Neutrophil (primary cell): ENCODE measurements around the gene GOLGA3.

Experiments used
- H3K27ac ChIP-seq: fragments of 200-600 bp; sonication (generic); 2 replicates; pipeline ENCODE4 v1.5.1; 2016; ENCODE audit warnings: mild to moderate bottlenecking, moderate library complexity
- H3K27me3 ChIP-seq: fragments of 200-600 bp; sonication (generic); 2 replicates; pipeline ENCODE4 v1.6.0; 2016; ENCODE audit warnings: mild to moderate bottlenecking
- H3K36me3 ChIP-seq: fragments of 200-600 bp; sonication (generic); 2 replicates; pipeline ENCODE4 v1.5.1; 2017
- H3K4me1 ChIP-seq, 2 experiments: fragments of 200-600 bp in 1 of 2; sonication (generic) in 1 of 2; 1 replicate in 1 of 2; 2 replicates in 1 of 2; pipeline versions ENCODE4 v1.5.1 to v1.6.1; 2013 to 2016; ENCODE audit warnings: low read depth in 1 of 2, low read length in 1 of 2, mild to moderate bottlenecking in 1 of 2, moderate library complexity in 1 of 2; ENCODE audit not compliant: control insufficient read depth in 1 of 2, insufficient read depth in 1 of 2
- H3K4me3 ChIP-seq, 2 experiments: fragments of 200-600 bp in 1 of 2; sonication (generic) in 1 of 2; 1 replicate in 1 of 2; 2 replicates in 1 of 2; pipeline ENCODE4 v1.5.1; 2013 to 2016; ENCODE audit warnings: low read depth in 1 of 2, low read length in 1 of 2, mild to moderate bottlenecking in 1 of 2, moderate library complexity in 1 of 2
- H3K9me3 ChIP-seq: fragments of 200-600 bp; sonication (generic); 2 replicates; pipeline ENCODE4 v1.5.1; 2016
- TF ChIP-seq, protein P1 (sequence below): fragments of 200-600 bp; sonication (generic); IDR thresholded peaks from 2 replicates; pipeline ENCODE4 v1.5.1; 2016; ENCODE audit warnings: antibody characterized with exemption

Gene GOLGA3

DNA sequence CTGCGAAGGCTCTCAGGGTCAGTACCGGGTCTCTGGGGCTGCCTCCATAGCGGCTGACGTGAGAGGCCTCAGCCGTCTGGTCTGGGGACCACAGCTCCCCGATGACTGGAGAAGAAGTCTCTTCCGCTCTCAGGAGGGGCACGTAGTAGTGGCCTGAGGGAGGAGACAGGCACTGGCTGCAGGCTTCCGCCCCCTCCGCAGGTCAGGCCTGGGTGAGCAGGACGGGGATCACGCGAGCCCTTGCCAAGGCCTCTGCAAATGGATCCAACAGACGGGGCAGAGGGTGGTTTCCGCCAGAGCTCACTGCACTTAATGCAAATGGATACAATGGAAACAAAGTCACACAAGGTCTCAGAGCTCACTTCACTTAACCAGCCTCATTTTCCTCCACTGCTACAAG is 91.8 kb downstream of the GOLGA3 start:
- Histone ChIP-seq H3K4me3 (no peak overlapping the region), H3K36me3 (peaks cover 100% of the 10 kb centered on the region), H3K27me3 (no peaks in the 10 kb centered on the region), H3K27ac (no peak overlapping the region), H3K4me1 (no peaks in the 10 kb centered on the region), H3K9me3 (no peaks in the 10 kb centered on the region)
- TF ChIP-seq, protein P1, sequence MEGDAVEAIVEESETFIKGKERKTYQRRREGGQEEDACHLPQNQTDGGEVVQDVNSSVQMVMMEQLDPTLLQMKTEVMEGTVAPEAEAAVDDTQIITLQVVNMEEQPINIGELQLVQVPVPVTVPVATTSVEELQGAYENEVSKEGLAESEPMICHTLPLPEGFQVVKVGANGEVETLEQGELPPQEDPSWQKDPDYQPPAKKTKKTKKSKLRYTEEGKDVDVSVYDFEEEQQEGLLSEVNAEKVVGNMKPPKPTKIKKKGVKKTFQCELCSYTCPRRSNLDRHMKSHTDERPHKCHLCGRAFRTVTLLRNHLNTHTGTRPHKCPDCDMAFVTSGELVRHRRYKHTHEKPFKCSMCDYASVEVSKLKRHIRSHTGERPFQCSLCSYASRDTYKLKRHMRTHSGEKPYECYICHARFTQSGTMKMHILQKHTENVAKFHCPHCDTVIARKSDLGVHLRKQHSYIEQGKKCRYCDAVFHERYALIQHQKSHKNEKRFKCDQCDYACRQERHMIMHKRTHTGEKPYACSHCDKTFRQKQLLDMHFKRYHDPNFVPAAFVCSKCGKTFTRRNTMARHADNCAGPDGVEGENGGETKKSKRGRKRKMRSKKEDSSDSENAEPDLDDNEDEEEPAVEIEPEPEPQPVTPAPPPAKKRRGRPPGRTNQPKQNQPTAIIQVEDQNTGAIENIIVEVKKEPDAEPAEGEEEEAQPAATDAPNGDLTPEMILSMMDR, result no peak

DNA sequence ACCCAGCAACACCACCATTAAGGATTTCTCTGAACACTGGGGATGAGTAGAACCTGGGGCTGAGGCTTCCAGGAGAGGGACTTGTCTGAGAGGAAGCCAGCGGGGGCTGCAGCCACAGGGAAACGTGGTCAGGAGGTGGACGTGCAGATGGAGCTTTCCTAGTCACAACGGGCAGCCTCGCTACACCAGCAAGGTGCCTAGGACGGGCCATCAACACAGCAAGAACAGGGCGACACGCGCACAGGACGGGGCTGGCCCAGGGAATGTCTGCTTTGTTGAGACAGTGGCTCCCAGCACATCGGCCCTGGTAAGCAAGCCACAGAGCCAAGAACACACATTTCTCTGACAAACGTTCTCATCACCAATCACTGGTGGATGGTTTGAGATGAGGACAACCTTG is 92.3 kb downstream of the GOLGA3 start:
- H3K4me3 ChIP-seq, result no peak overlapping the region
- no peaks in the 10 kb centered on the region for H3K9me3 ChIP-seq
- H3K36me3 ChIP-seq, result peaks cover 100% of the 10 kb centered on the region
- H3K4me1 ChIP-seq, result no peaks in the 10 kb centered on the region
- TF ChIP-seq, protein P1, result no peak
- no peak overlapping the region for H3K27ac ChIP-seq
- H3K27me3 ChIP-seq, result no peaks in the 10 kb centered on the region

DNA sequence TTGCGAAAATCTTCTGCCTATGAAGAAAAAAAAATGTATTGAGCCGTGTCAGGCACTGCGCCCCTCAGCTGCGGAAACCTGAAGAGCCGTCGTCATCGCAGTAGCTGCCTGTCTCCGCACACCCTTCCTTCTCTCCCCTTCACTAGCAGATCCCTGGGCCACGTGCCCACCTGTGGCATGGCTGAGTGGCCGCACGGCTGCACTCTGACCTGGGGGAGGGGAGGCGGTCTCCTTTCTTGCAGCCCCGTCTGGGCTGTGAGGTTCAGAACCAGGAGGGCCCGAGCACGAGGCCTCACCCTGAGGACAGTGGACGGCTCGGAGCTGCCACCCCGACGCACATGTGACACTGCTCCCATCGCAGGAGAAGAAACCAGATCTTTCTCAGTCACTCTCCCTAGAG is 93.2 kb downstream of the GOLGA3 start:
- Histone ChIP-seq H3K9me3 (no peaks in the 10 kb centered on the region), H3K4me1 (no peaks in the 10 kb centered on the region), H3K27ac (no peak overlapping the region), H3K36me3 (peaks cover 100% of the 10 kb centered on the region), H3K27me3 (no peaks in the 10 kb centered on the region), H3K4me3 (no peak overlapping the region)
- TF ChIP-seq, protein P1, result no peak

DNA sequence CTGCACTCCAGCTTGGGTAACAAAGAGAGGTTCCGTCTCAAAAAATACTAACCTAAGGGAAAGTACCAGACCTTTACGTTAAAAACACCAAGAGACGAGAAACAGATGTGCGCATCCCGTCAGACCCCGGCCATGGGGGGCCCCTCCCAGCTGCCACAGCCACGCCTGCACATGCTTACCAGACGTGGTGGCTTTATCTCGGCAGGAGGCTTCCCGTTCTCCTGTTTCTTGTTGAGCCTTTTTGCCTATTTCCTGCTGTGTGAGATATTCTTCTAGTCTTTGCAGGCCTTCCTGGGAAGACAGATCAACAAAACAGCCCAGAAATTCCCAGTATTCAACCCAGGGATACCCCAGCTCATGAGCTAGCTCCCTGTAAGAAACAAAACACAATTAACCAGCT is 94.5 kb downstream of the GOLGA3 start:
- no peaks in the 10 kb centered on the region for H3K27me3 ChIP-seq
- H3K27ac ChIP-seq, result no peak overlapping the region
- peaks cover 97% of the 10 kb centered on the region for H3K36me3 ChIP-seq
- no peak overlapping the region for H3K4me3 ChIP-seq
- no peaks in the 10 kb centered on the region for H3K4me1 ChIP-seq
- TF ChIP-seq, protein P1, result no peak
- H3K9me3 ChIP-seq, result no peaks in the 10 kb centered on the region

DNA sequence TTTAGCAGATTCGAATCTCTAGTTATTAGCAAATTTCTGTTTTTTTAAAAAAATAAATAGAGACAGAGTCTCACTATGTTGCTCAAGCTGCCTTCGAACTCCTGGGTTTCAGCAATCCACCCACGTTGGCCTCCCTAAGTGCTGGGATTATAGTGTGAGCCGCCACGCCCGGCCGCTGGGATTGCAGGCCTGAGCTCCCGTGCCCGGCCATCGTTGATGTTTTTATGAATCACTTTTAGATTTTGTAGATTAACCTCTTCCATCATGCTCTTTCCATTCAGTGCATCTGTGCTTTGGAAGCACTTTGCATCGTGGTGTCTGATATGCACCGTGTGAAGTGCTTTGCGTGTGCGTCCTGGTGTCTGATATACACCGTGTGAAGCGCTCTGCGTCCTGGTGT is 97.1 kb downstream of the GOLGA3 start:
- TF ChIP-seq, protein P1, result no peak
- Histone ChIP-seq H3K4me3 (no peak overlapping the region), H3K4me1 (no peaks in the 10 kb centered on the region), H3K36me3 (peaks cover 96% of the 10 kb centered on the region), H3K27ac (no peak overlapping the region), H3K9me3 (no peaks in the 10 kb centered on the region), H3K27me3 (no peaks in the 10 kb centered on the region)

DNA sequence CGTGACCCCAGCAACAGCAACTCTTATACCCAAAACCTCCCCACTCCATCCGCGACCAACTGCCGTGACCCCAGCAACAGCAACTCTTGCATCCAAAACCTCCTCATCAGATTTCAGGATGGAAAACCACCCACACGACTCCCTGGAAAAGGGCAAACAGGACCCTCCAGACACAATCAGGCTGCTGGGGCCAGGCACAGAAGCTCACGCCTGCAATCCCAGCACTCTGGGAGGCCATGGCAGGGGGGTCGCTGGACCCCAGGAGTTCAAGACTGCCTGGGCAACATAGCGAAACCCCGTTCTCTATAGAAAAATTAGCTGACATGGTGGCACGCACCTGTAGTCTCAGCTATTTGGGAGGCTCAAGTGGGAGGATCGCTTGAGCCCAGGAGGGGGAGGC is 98.3 kb downstream of the GOLGA3 start:
- Histone ChIP-seq H3K4me1 (no peaks in the 10 kb centered on the region), H3K36me3 (peaks cover 96% of the 10 kb centered on the region), H3K27me3 (no peaks in the 10 kb centered on the region), H3K9me3 (no peaks in the 10 kb centered on the region), H3K4me3 (no peak overlapping the region), H3K27ac (no peak overlapping the region)
- TF ChIP-seq, protein P1, result no peak
